Stimulated activated CD8-positive, alpha-beta memory T cell treated with anti-CD3 and anti-CD28 coated beads, Interleukin-4, amount 100 ng/mL, for 48 hours (primary cell): ENCODE data around the gene SNED1.
A peak's percentile ranks its signal among the peaks of the same experiment; 100 is the strongest.

Source experiments
- DNase-seq: peaks from one replicate; pipeline ENCODE4 v3.0.0-alpha.2; 2020

SNED1 gene

GRCh38 chr2:240997856-240998705 is at the start of gene SNED1:
TSS of gene SNED1 (plus strand) at chr2:240998618. CDS start at chr2:240998838, 220 bp downstream.
- peak; percentile 82 for DNase-seq

GRCh38 chr2:240948905-240949790 is 49.3 kb upstream of the SNED1 start:
- DNase-seq, result no peak

- no peak for DNase-seq
Measured at GRCh38 chr2:240949791-240950705, 48.4 kb upstream of the SNED1 start.

- no peak for DNase-seq
Measured at GRCh38 chr2:240951045-240951594, 47.3 kb upstream of the SNED1 start.

- DNase-seq, result no peak
Measured at GRCh38 chr2:240952496-240953246, 45.7 kb upstream of the SNED1 start.

GRCh38 chr2:240953426-240954410 is 44.7 kb upstream of the SNED1 start:
- DNase-seq, result no peak

- DNase-seq, result no peak
Measured at GRCh38 chr2:240954436-240955305, 43.7 kb upstream of the SNED1 start.

GRCh38 chr2:240955306-240956170 is 42.9 kb upstream of the SNED1 start:
- no peak for DNase-seq

GRCh38 chr2:240956171-240956934 is 42.1 kb upstream of the SNED1 start:
- DNase-seq, result no peak

- DNase-seq, result no peak
Measured at GRCh38 chr2:240956935-240957655, 41.3 kb upstream of the SNED1 start.

- DNase-seq, result peak; percentile 1
Measured at GRCh38 chr2:240957656-240958365, 40.6 kb upstream of the SNED1 start.

GRCh38 chr2:240958366-240959213 is 39.8 kb upstream of the SNED1 start:
- DNase-seq, result peak; percentile 4

- peak; percentile 16 for DNase-seq
Measured at GRCh38 chr2:240959214-240959940, 39.0 kb upstream of the SNED1 start.

GRCh38 chr2:240959941-240960308 is 38.5 kb upstream of the SNED1 start:
- DNase-seq, result peak; percentile 13
